Fibroblast of gingiva (primary cell): ENCODE results near the gene TFEB.

Experiments used
- DNase-seq: peaks from one replicate; pipeline ENCODE4 v3.0.0-alpha.2; 2011; ENCODE audit warnings: low read depth

Gene TFEB

GRCh38 chr6:41763470-41763869, 28.1 kb upstream of the TFEB start:
- no peak for DNase-seq

- no peak for DNase-seq
Observed at GRCh38 chr6:41759905-41760579, 24.6 kb upstream of the TFEB start.

- no peak for DNase-seq
Observed at GRCh38 chr6:41759106-41759904, 23.9 kb upstream of the TFEB start.

- DNase-seq, result no peak
Observed at GRCh38 chr6:41758641-41759035, 23.2 kb upstream of the TFEB start.

- DNase-seq, result no peak
Observed at GRCh38 chr6:41757931-41758640, 22.7 kb upstream of the TFEB start.

- no peak for DNase-seq
Observed at GRCh38 chr6:41757271-41757670, 21.9 kb upstream of the TFEB start.

- no peak for DNase-seq
Observed at GRCh38 chr6:41756354-41756753, 20.9 kb upstream of the TFEB start.

- no peak for DNase-seq
Observed at GRCh38 chr6:41755895-41756294, 20.5 kb upstream of the TFEB start.

GRCh38 chr6:41750374-41750773, 15.0 kb upstream of the TFEB start:
- no peak for DNase-seq

GRCh38 chr6:41748542-41748941, 13.1 kb upstream of the TFEB start:
- DNase-seq, result no peak

GRCh38 chr6:41748102-41748477, 12.7 kb upstream of the TFEB start:
- no peak for DNase-seq

GRCh38 chr6:41747256-41748101, 12.1 kb upstream of the TFEB start, which contains the start of gene PGC:
PGC (minus strand) TSS chr6:41747397; CDS start chr6:41747334, 63 bp downstream.
- no peak for DNase-seq

GRCh38 chr6:41746107-41746506, 10.7 kb upstream of the TFEB start:
- no peak for DNase-seq

GRCh38 chr6:41744236-41744787, 8.9 kb upstream of the TFEB start:
- DNase-seq, result no peak

GRCh38 chr6:41743406-41744235, 8.2 kb upstream of the TFEB start:
- no peak for DNase-seq

GRCh38 chr6:41741625-41742490, 6.5 kb upstream of the TFEB start:
- DNase-seq, result no peak

- no peak for DNase-seq
Observed at GRCh38 chr6:41740366-41741162, 5.2 kb upstream of the TFEB start.

GRCh38 chr6:41739041-41739440, 3.6 kb upstream of the TFEB start:
- DNase-seq, result no peak

GRCh38 chr6:41737591-41738130, 2.3 kb upstream of the TFEB start:
- DNase-seq, result no peak
